ENCODE measurements around the gene ZFP36.
A peak's percentile ranks its signal among the peaks of the same experiment; 100 is the strongest.

The ZFP36 gene

DNA sequence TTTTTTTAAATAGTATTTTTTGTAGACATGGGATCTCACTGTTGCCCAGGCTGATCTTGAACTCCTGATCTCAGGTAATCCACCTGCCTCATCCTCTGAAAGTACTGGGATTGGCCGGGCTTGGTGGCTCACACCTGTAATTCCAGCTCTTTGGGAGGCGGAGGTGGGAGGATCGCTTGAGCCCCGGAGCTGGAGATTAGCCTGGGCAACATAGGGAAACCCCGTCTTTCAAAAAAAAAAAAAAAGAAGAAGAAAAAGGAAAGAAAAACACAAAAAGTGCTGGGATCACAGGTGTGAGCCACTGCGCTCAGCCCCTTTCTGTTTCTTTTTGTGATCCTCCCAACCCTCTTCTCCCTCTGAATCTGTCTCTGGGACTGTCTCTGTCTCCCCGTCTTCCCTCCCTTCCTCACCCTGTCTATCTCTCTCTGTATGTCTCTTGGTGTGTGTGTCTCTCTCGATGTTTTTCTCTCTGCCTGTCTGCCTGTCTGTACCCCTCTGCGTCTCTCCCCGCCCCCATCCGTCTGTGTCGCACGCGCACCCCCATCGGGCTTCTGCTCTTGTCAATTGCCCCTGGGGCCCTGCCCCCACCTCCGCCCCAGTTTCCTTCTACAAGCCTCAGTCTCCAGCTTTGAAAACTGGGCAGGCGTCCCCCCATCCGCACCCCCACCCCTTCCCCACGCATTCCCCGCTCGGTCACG, 540 bp upstream of the ZFP36 start:
- peak; percentile 93 for DNase-seq (ENCODE audit: low read depth)

DNA sequence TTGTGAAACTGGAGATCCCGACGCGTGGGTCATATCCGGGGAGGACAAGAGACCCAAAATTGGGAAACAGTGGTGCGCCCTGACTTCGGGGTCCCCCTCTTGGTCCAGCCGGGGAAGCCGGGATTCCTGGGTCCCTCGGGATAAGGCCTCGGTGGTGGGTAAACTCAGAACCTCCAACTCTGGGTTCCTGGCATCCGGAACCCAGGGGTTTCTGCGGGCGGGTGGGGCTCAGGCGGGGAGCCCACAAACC, 688 bp downstream of the ZFP36 start:
- no peak for DNase-seq (ENCODE audit: low read depth)

DNA sequence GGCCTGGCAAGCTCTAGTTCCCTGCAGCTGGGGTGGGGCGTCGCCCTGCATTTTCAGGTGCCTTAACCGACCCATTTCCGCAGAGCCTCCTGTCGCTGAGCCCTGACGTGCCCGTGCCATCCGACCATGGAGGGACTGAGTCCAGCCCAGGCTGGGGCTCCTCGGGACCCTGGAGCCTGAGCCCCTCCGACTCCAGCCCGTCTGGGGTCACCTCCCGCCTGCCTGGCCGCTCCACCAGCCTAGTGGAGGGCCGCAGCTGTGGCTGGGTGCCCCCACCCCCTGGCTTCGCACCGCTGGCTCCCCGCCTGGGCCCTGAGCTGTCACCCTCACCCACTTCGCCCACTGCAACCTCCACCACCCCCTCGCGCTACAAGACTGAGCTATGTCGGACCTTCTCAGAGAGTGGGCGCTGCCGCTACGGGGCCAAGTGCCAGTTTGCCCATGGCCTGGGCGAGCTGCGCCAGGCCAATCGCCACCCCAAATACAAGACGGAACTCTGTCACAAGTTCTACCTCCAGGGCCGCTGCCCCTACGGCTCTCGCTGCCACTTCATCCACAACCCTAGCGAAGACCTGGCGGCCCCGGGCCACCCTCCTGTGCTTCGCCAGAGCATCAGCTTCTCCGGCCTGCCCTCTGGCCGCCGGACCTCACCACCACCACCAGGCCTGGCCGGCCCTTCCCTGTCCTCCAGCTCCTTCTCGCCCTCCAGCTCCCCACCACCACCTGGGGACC, 1.2 kb downstream of the ZFP36 start:
- peak; percentile 61 for DNase-seq (ENCODE audit: low read depth)

DNA sequence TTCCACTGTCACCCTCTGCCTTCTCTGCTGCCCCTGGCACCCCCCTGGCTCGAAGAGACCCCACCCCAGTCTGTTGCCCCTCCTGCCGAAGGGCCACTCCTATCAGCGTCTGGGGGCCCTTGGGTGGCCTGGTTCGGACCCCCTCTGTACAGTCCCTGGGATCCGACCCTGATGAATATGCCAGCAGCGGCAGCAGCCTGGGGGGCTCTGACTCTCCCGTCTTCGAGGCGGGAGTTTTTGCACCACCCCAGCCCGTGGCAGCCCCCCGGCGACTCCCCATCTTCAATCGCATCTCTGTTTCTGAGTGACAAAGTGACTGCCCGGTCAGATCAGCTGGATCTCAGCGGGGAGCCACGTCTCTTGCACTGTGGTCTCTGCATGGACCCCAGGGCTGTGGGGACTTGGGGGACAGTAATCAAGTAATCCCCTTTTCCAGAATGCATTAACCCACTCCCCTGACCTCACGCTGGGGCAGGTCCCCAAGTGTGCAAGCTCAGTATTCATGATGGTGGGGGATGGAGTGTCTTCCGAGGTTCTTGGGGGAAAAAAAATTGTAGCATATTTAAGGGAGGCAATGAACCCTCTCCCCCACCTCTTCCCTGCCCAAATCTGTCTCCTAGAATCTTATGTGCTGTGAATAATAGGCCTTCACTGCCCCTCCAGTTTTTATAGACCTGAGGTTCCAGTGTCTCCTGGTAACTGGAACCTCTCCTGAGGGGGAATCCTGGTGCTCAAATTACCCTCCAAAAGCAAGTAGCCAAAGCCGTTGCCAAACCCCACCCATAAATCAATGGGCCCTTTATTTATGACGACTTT, 2.0 kb downstream of the ZFP36 start:
- peak; percentile 46 for DNase-seq (ENCODE audit: low read depth)

DNA sequence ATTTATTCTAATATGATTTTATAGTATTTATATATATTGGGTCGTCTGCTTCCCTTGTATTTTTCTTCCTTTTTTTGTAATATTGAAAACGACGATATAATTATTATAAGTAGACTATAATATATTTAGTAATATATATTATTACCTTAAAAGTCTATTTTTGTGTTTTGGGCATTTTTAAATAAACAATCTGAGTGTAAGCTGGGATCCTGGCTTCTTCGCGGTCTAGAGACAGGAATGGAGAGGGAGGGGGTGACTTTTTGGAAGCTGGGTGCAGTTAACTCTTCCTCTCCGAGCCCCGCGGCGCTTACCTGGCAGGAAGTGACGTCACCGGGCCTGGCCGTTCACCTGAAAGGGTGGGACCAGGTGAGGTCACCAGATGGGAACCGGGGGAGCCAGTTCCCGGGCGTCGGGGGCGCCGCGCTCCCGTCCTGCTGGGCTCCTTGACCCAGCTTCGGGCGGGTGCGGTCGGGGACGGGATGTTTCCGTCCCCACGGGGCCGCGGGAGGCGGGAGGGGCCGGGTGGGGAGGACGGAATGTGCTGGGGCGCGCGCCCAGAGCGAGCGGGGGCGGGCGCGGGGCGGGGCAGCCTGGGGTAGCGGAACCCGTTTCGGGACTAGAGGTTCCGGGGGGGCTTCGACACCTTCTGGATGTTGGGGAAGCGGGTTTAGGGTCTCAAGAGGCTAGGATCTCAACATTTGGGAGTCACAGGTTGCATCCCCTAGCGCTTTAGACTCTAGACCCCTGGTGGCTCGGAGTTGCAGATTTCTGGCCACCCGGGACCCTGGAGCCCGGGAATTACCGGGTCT, 2.8 kb downstream of the ZFP36 start:
- peak; percentile 84 for DNase-seq (ENCODE audit: low read depth)

DNA sequence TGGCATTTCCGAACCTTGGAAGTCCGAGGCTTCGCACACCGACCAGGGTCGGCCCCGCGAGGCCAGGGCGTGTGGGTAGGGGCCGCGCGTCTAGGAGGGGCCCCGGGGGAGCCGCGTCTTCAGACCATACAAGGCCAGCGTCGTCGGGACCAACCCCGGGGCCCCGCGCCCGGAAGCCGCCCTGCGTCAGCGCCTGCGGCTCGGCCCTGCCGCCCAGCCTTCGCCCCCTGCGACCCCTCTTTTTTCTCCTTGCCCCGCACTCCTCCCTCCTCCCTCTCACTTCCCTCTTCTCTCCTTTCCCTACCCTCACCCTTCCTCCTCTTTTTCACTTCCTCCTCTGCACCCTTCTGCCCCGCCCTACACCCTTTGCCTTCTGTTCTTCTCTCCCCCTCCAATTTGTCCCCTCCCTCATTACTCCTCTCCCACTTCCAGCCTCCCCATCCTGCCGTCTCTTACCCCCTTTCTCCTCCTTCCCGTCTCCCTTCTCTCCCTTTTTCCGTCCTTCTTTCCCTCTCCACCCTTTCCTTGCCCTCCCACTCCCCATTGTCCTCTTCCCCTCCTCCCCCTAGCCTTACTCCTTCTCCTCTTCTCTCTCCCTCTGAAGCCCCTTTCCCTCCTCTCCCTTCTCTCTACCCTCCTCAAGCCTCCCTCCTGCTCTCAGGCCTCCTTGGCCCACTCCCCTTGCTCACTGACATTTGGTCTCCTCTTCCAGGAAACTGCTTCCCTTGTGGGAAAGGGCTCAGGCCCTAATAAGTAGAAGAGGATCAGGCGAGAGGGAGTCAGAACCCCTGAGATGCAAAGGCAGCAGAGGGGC, 3.6 kb downstream of the ZFP36 start:
- peak; percentile 74 for DNase-seq (ENCODE audit: low read depth)

DNA sequence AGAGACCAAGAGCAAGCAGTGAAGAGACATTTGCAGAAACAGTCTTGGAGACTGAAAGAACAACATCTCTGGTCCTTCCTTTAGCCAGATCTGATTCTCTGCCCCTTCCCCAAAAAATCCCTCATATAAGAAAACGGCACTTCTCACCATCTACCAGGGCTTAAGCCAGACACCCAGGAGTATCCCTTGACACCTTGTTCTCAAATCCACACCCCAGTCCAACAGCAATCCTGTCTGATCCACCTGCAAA, 4.1 kb downstream of the ZFP36 start:
- no peak for DNase-seq (ENCODE audit: low read depth)

DNA sequence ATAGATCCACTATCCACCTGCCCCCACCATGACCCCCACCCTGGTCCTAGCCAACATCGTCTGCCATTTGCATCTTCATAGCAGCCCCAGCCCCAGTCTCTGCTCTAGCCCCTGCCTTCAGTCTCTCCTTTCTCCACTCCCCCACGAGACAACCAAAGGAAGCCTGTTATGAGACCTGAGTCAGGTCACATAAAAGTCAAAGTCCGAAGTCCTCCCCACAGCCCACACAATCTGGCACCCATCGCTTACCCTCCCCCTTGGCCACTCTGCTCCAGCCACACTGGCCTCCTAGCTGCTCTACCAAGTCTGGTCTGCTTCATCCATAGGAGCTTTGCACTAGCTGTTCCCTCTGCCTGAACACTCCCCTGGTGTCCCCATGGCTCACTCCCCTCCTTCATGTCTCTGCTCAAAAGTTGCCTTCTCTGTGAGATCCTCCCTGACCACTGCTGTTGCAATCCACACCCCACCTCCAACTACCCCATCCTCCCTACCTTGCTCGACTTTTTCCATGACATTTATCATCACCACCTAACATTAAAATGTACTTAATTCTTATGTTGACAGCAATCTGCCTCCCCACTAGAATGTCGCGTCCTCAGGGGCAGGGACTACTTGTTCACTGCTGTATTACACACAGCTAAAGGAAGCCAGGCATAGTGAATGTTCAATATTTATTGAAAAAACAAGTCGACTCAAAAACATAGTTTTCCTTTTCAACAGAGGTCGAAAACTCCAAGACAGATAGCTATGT, 4.6 kb downstream of the ZFP36 start:
- peak; percentile 37 for DNase-seq (ENCODE audit: low read depth)

DNA sequence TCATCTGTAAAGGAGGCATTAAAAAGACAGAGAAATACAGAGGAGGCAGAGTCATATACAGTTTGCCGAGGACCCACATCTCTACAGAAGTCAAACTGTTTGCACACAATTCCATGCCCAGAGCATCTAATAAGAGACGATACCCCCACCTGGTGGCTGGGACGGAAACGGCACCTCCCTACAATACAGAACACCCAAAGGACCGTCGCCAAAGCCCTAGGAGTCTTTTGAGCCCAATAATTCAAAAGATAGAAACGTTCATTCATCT, 5.1 kb downstream of the ZFP36 start:
- peak; percentile 91 for DNase-seq (ENCODE audit: low read depth)

DNA sequence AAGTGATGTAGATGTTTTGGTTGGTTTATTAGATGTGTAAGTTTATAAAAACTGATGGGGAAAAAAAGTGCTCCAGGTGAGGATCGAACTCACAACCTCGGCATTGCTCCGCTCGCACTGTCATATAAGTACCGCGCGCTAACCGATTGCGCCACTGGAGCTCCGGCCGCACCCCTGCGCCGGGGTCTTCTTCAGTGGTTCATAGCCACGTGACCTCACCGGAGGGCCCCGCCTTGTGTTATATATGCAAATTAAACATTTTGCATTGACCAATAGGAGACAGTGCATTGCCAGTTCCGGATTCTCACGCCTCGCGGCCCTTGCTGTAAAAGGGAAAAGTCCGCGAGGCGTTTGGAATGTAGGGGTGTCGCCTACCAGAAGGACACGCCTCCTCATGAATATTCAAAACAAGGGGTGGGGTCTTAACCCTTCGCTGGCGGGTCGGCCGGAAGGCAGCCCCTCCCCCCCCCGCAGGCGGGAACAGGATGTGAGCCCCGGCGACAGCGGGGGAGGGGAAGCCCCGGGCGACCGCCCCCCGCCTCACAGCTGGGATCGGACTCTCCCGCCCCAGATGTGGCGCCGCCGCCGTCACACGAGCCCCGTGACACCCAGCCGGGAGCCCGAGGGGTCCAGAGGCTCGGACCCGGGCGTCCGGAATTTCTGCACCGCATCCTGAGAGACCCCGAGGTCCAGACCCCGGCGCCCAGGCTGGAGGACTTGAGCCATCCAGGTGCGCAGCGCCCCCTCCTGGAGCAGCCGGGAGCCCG, 5.6 kb downstream of the ZFP36 start, which contains the start of gene PLEKHG2:
PLEKHG2 (plus strand) TSS at position 570 of the 767 bp plus-strand sequence. CDS start 1,418 bp downstream, outside the sequence.
- DNase-seq (ENCODE audit: low read depth), result peak; percentile 96

DNA sequence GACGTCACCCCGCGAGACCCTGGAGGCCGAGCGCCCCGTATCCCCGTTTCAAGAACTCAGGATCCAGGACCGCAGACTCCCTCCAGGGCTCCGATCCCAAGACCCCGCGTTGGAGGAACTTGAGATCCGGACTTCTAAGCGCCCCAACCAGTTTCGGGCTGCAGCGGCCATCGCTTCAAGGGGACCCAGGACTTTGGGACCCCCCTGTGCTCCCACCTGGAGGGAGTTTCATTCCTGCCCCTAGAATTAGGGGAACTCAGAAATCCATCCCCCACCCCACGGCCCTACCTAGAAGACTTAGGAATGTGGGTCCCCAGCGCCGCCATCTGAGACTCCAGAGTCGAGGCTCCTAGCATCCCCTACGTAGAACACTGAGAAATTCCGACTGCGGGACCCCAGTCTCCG, 6.2 kb downstream of the ZFP36 start:
- DNase-seq (ENCODE audit: low read depth), result no peak

DNA sequence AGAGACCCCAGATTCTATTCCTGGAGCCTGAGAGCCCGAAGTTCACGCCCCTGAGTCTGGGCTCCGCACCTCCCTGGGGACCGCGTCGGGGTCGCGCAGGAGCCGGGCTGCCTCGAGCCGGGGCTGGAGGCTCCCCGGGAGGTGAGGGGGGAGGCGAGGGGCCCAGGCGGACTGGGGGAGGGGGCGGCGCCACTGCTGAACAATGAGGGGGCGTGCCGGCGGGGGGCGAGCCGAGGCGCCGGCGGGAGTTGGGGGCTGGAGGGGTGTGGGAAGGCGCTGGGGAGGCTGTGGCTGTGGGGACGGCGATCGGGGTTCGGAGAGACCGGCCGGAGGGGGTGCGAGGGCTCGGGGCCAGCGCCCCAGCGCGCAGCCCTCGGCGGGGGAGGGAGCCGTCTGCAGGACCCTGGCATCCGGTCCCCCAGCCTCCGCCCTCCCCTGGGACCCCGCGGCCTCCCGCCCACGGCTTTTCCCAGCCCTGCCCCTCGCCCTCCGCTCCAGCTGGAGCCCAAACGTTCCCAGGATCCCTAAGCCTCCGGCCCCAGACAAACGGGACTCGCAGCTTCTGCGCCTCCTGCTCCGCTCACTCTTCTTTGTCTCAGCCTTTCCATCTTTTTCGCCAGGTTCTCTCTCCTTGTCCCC, 6.7 kb downstream of the ZFP36 start:
- DNase-seq (ENCODE audit: low read depth), result no peak

DNA sequence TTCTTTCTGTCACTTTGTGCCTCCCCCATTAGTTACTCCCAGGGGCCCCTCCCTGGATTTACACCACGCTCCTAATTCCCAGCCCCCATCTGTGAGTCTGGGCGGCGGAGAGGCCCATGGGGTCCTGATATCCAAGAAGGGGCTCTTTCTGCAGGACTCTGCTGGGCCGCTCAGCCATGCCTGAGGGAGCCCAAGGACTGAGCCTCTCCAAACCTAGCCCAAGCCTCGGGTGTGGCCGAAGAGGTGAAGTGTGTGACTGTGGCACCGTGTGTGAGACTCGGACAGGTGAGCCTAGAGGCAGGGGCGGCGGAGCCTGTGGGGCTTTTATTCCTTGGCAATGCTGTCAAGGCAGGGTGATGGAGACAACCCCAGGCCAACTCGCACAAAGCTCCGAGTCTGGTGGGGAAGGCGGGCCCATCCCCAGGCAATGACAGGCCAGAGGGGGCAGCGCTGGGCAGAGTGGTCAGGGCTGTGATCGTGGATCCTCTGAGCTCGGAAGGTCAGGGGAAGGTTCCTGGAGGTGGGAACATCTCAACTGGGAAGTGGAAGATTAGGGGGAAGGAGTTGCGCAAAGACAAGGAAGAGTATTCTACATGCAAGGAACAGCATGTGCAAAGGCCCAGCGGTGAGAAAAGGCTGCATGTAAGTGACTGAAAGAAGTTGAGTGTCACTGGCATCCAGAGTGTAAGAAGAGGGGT, 7.4 kb downstream of the ZFP36 start:
- no peak for DNase-seq (ENCODE audit: low read depth)

DNA sequence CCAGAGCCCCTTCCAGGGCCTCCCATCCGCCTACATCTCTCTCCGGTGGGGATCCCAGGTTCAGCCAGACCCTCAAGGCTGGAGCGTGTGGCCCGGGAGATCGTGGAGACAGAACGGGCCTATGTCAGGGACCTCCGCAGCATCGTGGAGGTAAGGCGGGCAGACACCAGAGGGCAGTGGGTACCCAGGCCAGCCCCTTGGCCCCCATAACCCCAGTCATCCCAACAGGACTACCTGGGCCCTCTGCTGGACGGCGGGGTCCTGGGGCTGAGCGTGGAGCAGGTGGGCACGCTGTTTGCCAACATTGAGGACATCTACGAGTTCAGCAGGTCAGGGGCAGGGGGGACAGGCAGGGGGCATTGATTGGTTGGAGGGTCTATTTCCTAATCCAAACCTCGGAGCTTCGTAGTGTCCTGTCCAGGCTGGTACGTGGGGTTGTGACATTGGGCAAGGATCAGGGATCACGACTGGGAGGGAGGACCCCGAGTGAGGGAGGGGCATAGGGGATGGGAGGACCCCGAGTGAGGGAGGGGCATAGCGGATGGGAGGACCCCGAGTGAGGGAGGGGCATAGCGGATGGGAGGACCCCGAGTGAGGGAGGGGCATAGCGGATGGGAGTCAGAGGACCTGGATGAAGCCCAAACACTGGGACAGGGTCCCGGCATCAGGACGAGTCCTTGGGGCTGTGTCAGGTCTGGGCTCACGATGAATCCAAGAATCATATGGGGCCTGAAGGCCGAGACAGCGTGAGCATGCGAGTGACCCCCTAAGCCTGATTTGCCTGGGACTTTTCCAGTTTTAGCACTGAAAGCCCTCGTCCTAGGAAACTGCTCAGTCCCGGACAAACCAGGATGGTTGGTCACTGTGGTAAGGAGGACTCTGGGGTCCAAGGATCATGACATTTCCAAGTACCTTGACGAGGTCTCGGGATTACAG, 8.7 kb downstream of the ZFP36 start:
- DNase-seq (ENCODE audit: low read depth), result no peak

DNA sequence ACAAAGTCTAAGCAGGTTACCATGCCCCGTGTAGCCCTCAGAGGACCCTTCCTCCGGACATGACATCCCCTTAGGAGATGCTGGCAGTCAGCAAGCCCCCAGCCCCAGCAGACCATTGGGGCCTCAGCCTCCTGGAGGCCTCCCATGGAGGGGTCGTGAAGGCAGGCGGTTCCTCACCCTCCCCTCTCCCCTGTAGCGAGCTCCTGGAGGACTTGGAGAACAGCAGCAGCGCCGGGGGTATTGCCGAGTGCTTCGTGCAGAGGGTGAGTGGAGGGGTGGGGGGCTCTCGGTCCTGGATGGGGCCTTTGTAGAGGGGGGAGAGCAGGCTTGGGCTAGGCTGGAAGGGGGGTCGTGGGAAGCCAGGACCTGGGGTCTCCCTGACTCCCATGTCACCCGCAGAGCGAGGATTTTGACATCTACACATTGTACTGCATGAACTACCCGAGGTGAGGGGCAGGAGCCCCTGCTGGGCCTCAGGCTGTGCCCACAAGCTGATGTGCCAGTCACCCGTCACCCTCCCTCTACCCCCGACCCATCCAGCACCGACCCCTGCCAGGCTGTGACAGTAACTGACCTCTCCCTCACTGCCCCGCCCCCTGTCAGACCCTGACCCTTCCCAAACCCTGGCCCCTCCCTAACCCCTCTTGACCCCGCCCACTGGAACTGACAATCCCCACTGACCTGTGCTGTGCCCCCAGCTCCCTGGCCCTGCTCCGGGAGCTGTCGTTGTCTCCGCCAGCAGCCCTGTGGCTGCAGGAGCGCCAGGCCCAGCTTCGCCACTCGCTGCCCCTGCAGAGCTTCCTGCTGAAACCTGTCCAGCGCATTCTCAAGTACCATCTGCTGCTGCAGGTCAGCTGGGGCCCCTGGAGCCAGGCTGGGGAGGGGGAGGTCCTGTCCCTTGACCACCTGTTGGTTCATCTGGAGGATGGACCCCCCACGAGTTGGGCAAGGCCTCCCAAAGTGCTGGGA, 9.8 kb downstream of the ZFP36 start:
- DNase-seq (ENCODE audit: low read depth), result no peak

DNA sequence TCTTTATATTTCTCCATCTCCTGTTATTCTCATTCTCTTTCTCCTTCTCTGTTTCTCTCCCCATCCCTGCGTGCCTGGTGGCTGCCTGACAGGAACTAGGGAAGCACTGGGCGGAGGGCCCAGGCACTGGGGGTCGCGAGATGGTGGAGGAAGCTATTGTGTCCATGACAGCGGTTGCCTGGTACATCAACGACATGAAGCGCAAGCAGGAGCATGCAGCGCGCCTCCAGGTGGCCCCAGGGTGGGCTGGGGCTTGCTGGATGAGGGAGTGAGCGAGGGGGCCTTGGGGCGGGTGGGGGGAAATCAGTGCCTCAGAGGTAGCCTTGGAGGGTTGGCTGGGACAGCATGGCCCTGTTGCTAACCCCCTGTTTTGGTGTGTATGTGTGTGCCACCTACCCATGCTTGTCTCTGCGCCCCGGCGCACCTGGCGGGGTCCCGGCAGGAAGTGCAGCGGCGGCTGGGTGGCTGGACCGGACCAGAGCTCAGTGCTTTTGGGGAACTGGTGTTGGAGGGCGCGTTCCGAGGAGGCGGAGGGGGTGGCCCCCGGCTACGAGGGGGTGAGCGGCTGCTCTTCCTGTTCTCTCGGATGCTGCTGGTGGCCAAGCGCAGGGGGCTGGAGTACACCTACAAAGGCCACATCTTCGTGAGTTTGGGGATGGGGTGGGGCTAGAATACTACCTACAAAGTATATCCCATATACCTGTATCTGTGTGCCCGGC, 11.0 kb downstream of the ZFP36 start:
- DNase-seq (ENCODE audit: low read depth), result no peak

Data from activated T-cell treated with anti-CD3 and anti-CD28 coated beads for 1 hour (primary cell).